ENCODE measurements around the gene FTHL17. TPM values are rescaled to one million over a fixed set of nuclear protein-coding genes. Genes with fewer than 3 reads are reported as not detected.

FTHL17 gene
- total RNA-seq, 2 donors from 2014 or later, result not detected

- ATAC-seq (ENCODE audit: insufficient number of reproducible peaks, low FRiP score, low read depth) (no peak), DNase-seq (ENCODE audit: low spot score) (no peak)
- Histone ChIP-seq H3K27ac (no peak overlapping the region), H3K36me3 (no peaks in the 10 kb centered on the region), H3K27me3 (replicated peaks; ENCODE audit: insufficient read depth) (no peaks in the 10 kb centered on the region), H3K9me3 (no peaks in the 10 kb centered on the region), H3K4me1 (ENCODE audit: control insufficient read depth in 1 of 2, low read depth in 2 of 2) (peaks cover 4 to 10% of the 10 kb centered on the region in 2 donors), H3K4me3 (no peak overlapping the region)
- no peak for TF ChIP-seq CTCF (IDR thresholded peaks at IDR 0.05)
These were observed 38.8 kb upstream of the FTHL17 start for GRCh38 chrX:31110657-31111056.

GRCh38 chrX:31099536-31100090 is 27.8 kb upstream of the FTHL17 start:
- DNase-seq (ENCODE audit: low spot score) (no peak), ATAC-seq (ENCODE audit: insufficient number of reproducible peaks, low FRiP score, low read depth) (no peak)
- H3K4me1 ChIP-seq (ENCODE audit: control insufficient read depth in 1 of 2, low read depth in 2 of 2), result no peaks in the 10 kb centered on the region
- H3K36me3 ChIP-seq, result no peaks in the 10 kb centered on the region
- H3K27me3 ChIP-seq (replicated peaks; ENCODE audit: insufficient read depth), result no peaks in the 10 kb centered on the region
- TF ChIP-seq CTCF (IDR thresholded peaks at IDR 0.05), result no peak
- no peak overlapping the region for H3K4me3 ChIP-seq
- H3K27ac ChIP-seq, result no peak overlapping the region
- H3K9me3 ChIP-seq, result no peaks in the 10 kb centered on the region

GRCh38 chrX:31098079-31098478 is 26.2 kb upstream of the FTHL17 start:
- no peaks in the 10 kb centered on the region for H3K27me3 ChIP-seq (replicated peaks; ENCODE audit: insufficient read depth)
- no peak for TF ChIP-seq CTCF (IDR thresholded peaks at IDR 0.05)
- no peaks in the 10 kb centered on the region for H3K36me3 ChIP-seq
- H3K4me1 ChIP-seq (ENCODE audit: control insufficient read depth in 1 of 2, low read depth in 2 of 2), result no peaks in the 10 kb centered on the region
- no peak overlapping the region for H3K27ac ChIP-seq
- no peaks in the 10 kb centered on the region for H3K9me3 ChIP-seq
- DNase-seq (ENCODE audit: low spot score) (no peak), ATAC-seq (ENCODE audit: insufficient number of reproducible peaks, low FRiP score, low read depth) (no peak)
- H3K4me3 ChIP-seq, result no peak overlapping the region

- no peak overlapping the region for H3K4me3 ChIP-seq
- no peaks in the 10 kb centered on the region for H3K9me3 ChIP-seq
- H3K36me3 ChIP-seq, result no peaks in the 10 kb centered on the region
- no peak for ATAC-seq (ENCODE audit: insufficient number of reproducible peaks, low FRiP score, low read depth)
- H3K27me3 ChIP-seq (replicated peaks; ENCODE audit: insufficient read depth), result no peaks in the 10 kb centered on the region
- DNase-seq (ENCODE audit: low spot score), result no peak
- TF ChIP-seq CTCF (IDR thresholded peaks at IDR 0.05), result no peak
- no peak overlapping the region for H3K27ac ChIP-seq
- H3K4me1 ChIP-seq (ENCODE audit: control insufficient read depth in 1 of 2, low read depth in 2 of 2), result no peaks in the 10 kb centered on the region
These were observed 21.8 kb upstream of the FTHL17 start for GRCh38 chrX:31093639-31093975.

- no peak for TF ChIP-seq CTCF (IDR thresholded peaks at IDR 0.05)
- H3K9me3 ChIP-seq, result no peaks in the 10 kb centered on the region
- no peak overlapping the region for H3K27ac ChIP-seq
- no peaks in the 10 kb centered on the region for H3K4me1 ChIP-seq (ENCODE audit: control insufficient read depth in 1 of 2, low read depth in 2 of 2)
- DNase-seq (ENCODE audit: low spot score) (no peak), ATAC-seq (ENCODE audit: insufficient number of reproducible peaks, low FRiP score, low read depth) (no peak)
- no peaks in the 10 kb centered on the region for H3K36me3 ChIP-seq
- H3K27me3 ChIP-seq (replicated peaks; ENCODE audit: insufficient read depth), result no peaks in the 10 kb centered on the region
- no peak overlapping the region for H3K4me3 ChIP-seq
These were observed 21.3 kb upstream of the FTHL17 start for GRCh38 chrX:31092970-31093638.
